ENCODE data around the gene CNTN4. TPM values are rescaled to one million over a fixed set of nuclear protein-coding genes. Genes with fewer than 3 reads are reported as not detected.

The CNTN4 gene
- total RNA-seq, 1 experiment from 2014 or later, result 5.7 TPM

- CTCF ChIA-PET, result interaction anchor here (1.2 kb wide), 1 partner anchor 157 kb away, joined by 4 read pairs; no protein-coding TSS in a partner anchor
Observed at GRCh38 chr3:2765002-2765579, 666.4 kb downstream of the CNTN4 start.

GRCh38 chr3:2770451-2770850, 671.8 kb downstream of the CNTN4 start:
- BruUV-seq (replicated peaks), result no TSS peak
- Histone ChIP-seq H3K36me3 (ENCODE audit: insufficient read depth, low read length, poor library complexity, severe bottlenecking) (no peaks in the 10 kb centered on the region), H3K9me3 (ENCODE audit: low read depth, low read length, poor library complexity, severe bottlenecking) (no peaks in the 10 kb centered on the region), H3K27me3 (replicated peaks; ENCODE audit: insufficient read depth, low read depth, low read length, poor library complexity) (no peaks in the 10 kb centered on the region), H3K4me1 (ENCODE audit: insufficient read depth, low read length, poor library complexity, severe bottlenecking) (no peaks in the 10 kb centered on the region), H3K4me3 (ENCODE audit: low read depth, low read length, poor library complexity, severe bottlenecking) (no peak overlapping the region), H3K27ac (ENCODE audit: low read depth, low read length, poor library complexity, severe bottlenecking) (no peak overlapping the region)
- intact Hi-C loops (cut with micrococcal nuclease; ENCODE audit: unreplicated experiment), result no loop called here
- POLR2A ChIA-PET (ENCODE audit: low non-redundant PET), result no interaction called here
- no peak for TF ChIP-seq EZH2 (IDR thresholded peaks at IDR 0.05; ENCODE audit: borderline replicate concordance, low read depth, low read length, poor library complexity, severe bottlenecking)
- TF ChIP-seq, protein P1, sequence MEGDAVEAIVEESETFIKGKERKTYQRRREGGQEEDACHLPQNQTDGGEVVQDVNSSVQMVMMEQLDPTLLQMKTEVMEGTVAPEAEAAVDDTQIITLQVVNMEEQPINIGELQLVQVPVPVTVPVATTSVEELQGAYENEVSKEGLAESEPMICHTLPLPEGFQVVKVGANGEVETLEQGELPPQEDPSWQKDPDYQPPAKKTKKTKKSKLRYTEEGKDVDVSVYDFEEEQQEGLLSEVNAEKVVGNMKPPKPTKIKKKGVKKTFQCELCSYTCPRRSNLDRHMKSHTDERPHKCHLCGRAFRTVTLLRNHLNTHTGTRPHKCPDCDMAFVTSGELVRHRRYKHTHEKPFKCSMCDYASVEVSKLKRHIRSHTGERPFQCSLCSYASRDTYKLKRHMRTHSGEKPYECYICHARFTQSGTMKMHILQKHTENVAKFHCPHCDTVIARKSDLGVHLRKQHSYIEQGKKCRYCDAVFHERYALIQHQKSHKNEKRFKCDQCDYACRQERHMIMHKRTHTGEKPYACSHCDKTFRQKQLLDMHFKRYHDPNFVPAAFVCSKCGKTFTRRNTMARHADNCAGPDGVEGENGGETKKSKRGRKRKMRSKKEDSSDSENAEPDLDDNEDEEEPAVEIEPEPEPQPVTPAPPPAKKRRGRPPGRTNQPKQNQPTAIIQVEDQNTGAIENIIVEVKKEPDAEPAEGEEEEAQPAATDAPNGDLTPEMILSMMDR (conservative IDR thresholded peaks at IDR 0.05; ENCODE audit: low read depth, low read length), result no peak
- CTCF ChIA-PET, result no interaction called here
- no peak for DNase-seq (ENCODE audit: low spot score)

More at GRCh38 chr3:2765002-2765579, 666.4 kb downstream of the CNTN4 start:
- intact Hi-C loops (cut with micrococcal nuclease; ENCODE audit: unreplicated experiment), result loop anchor here (5.0 to 10.0 kb wide), 2 partner anchors 157 to 260 kb away; no protein-coding TSS in a partner anchor
- BruUV-seq (replicated peaks), result no TSS peak
- POLR2A ChIA-PET (ENCODE audit: low non-redundant PET), result no interaction called here
- H3K27ac ChIP-seq (ENCODE audit: low read depth, low read length, poor library complexity, severe bottlenecking), result no peak overlapping the region
- H3K4me1 ChIP-seq (ENCODE audit: insufficient read depth, low read length, poor library complexity, severe bottlenecking), result no peaks in the 10 kb centered on the region
- TF ChIP-seq, protein P1 (conservative IDR thresholded peaks at IDR 0.05; ENCODE audit: low read depth, low read length), result peak; percentile 34; the same call in 1 of the 2 replicates
- TF ChIP-seq EZH2 (IDR thresholded peaks at IDR 0.05; ENCODE audit: borderline replicate concordance, low read depth, low read length, poor library complexity, severe bottlenecking), result no peak
- no peaks in the 10 kb centered on the region for H3K27me3 ChIP-seq (replicated peaks; ENCODE audit: insufficient read depth, low read depth, low read length, poor library complexity)
- DNase-seq (ENCODE audit: low spot score), result peak; percentile 29
- no peaks in the 10 kb centered on the region for H3K9me3 ChIP-seq (ENCODE audit: low read depth, low read length, poor library complexity, severe bottlenecking)
- H3K4me3 ChIP-seq (ENCODE audit: low read depth, low read length, poor library complexity, severe bottlenecking), result no peak overlapping the region
- no peaks in the 10 kb centered on the region for H3K36me3 ChIP-seq (ENCODE audit: insufficient read depth, low read length, poor library complexity, severe bottlenecking)

DNA sequence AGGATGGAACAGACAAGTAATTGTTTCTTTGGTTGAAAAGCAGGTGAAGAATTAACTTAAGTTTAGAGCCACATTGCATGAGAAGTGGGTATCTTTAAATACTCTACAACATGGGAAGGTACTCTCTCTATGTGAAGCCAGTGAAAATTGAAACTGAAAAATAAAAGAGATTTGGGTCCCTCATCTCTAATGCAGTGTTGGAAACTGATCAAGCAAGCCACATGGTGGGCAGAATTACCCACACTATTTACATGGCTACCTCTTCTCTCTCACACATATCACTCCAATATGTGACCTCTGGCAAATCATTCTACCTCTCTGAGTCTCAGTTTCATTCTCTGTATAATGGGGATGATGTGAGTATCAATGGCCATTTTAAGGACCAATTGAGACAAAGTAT, 672.5 kb downstream of the CNTN4 start:
- CTCF ChIA-PET, result no interaction called here

More for the DNA sequence above, 672.5 kb downstream of the CNTN4 start:
- DNase-seq (ENCODE audit: low spot score), result no peak
- POLR2A ChIA-PET (ENCODE audit: low non-redundant PET), result no interaction called here
- H3K4me1 ChIP-seq (ENCODE audit: insufficient read depth, low read length, poor library complexity, severe bottlenecking), result no peaks in the 10 kb centered on the region
- intact Hi-C loops (cut with micrococcal nuclease; ENCODE audit: unreplicated experiment), result no loop called here
- H3K27ac ChIP-seq (ENCODE audit: low read depth, low read length, poor library complexity, severe bottlenecking), result no peak overlapping the region
- TF ChIP-seq, protein P1 (conservative IDR thresholded peaks at IDR 0.05; ENCODE audit: low read depth, low read length), result no peak
- no peak for TF ChIP-seq EZH2 (IDR thresholded peaks at IDR 0.05; ENCODE audit: borderline replicate concordance, low read depth, low read length, poor library complexity, severe bottlenecking)
- H3K36me3 ChIP-seq (ENCODE audit: insufficient read depth, low read length, poor library complexity, severe bottlenecking), result no peaks in the 10 kb centered on the region
- H3K27me3 ChIP-seq (replicated peaks; ENCODE audit: insufficient read depth, low read depth, low read length, poor library complexity), result no peaks in the 10 kb centered on the region
- H3K9me3 ChIP-seq (ENCODE audit: low read depth, low read length, poor library complexity, severe bottlenecking), result no peaks in the 10 kb centered on the region
- no TSS peak for BruUV-seq (replicated peaks)
- H3K4me3 ChIP-seq (ENCODE audit: low read depth, low read length, poor library complexity, severe bottlenecking), result no peak overlapping the region

Data from A673 (cell line).